Measurements from ENCODE around the gene SVOPL.

The SVOPL gene

GRCh38 chr7:138658889-138659288, 42.3 kb downstream of the SVOPL start:
- no peak for TF ChIP-seq POLR2A (IDR thresholded peaks at IDR 0.05; ENCODE audit: low read depth, low read length)
- FAIRE-seq (no peak), DNase-seq (ENCODE audit: insufficient read length, low spot score) (no peak)

- no peak for DNase-seq (ENCODE audit: insufficient read length, low spot score)
- TF ChIP-seq POLR2A (IDR thresholded peaks at IDR 0.05; ENCODE audit: low read depth, low read length): no peak
- FAIRE-seq: no peak
Measured at GRCh38 chr7:138657854-138658386, 43.2 kb downstream of the SVOPL start.

GRCh38 chr7:138656952-138657351, 44.2 kb downstream of the SVOPL start:
- DNase-seq (ENCODE audit: insufficient read length, low spot score) (no peak), FAIRE-seq (no peak)
- TF ChIP-seq POLR2A (IDR thresholded peaks at IDR 0.05; ENCODE audit: low read depth, low read length): no peak

GRCh38 chr7:138654616-138655015, 46.5 kb downstream of the SVOPL start:
- no peak for FAIRE-seq
- no peak for TF ChIP-seq POLR2A (IDR thresholded peaks at IDR 0.05; ENCODE audit: low read depth, low read length)
- DNase-seq (ENCODE audit: insufficient read length, low spot score): no peak

GRCh38 chr7:138649506-138649905, 51.7 kb downstream of the SVOPL start:
- no peak for FAIRE-seq
- TF ChIP-seq POLR2A (IDR thresholded peaks at IDR 0.05; ENCODE audit: low read depth, low read length): no peak

GRCh38 chr7:138645284-138645683, 55.9 kb downstream of the SVOPL start:
- DNase-seq (ENCODE audit: insufficient read length, low spot score): no peak
- FAIRE-seq: no peak
- no peak for TF ChIP-seq POLR2A (IDR thresholded peaks at IDR 0.05; ENCODE audit: low read depth, low read length)

More at GRCh38 chr7:138649506-138649905, 51.7 kb downstream of the SVOPL start:
- no peak for DNase-seq (ENCODE audit: insufficient read length, low spot score)

GRCh38 chr7:138632826-138633602, 68.1 kb downstream of the SVOPL start:
- no peak for FAIRE-seq
- no peak for DNase-seq (ENCODE audit: insufficient read length, low spot score)
- TF ChIP-seq POLR2A (IDR thresholded peaks at IDR 0.05; ENCODE audit: low read depth, low read length): no peak

- no peak for DNase-seq (ENCODE audit: insufficient read length, low spot score)
- no peak for FAIRE-seq
- no peak for TF ChIP-seq POLR2A (IDR thresholded peaks at IDR 0.05; ENCODE audit: low read depth, low read length)
Measured at GRCh38 chr7:138632384-138632783, 68.8 kb downstream of the SVOPL start.

- FAIRE-seq (no peak), DNase-seq (ENCODE audit: insufficient read length, low spot score) (no peak)
- TF ChIP-seq POLR2A (IDR thresholded peaks at IDR 0.05; ENCODE audit: low read depth, low read length): no peak
Measured at GRCh38 chr7:138630059-138630610, 71.0 kb downstream of the SVOPL start.

- FAIRE-seq (no peak), DNase-seq (ENCODE audit: insufficient read length, low spot score) (no peak)
- no peak for TF ChIP-seq POLR2A (IDR thresholded peaks at IDR 0.05; ENCODE audit: low read depth, low read length)
Measured at GRCh38 chr7:138627361-138627760, 73.8 kb downstream of the SVOPL start.

- no peak for TF ChIP-seq POLR2A (IDR thresholded peaks at IDR 0.05; ENCODE audit: low read depth, low read length)
- no peak for DNase-seq (ENCODE audit: insufficient read length, low spot score)
- FAIRE-seq: no peak
Measured at GRCh38 chr7:138626846-138627245, 74.3 kb downstream of the SVOPL start.

- no peak for TF ChIP-seq POLR2A (IDR thresholded peaks at IDR 0.05; ENCODE audit: low read depth, low read length)
- FAIRE-seq (no peak), DNase-seq (ENCODE audit: insufficient read length, low spot score) (no peak)
Measured at GRCh38 chr7:138625849-138626230, 75.3 kb downstream of the SVOPL start.

- no peak for TF ChIP-seq POLR2A (IDR thresholded peaks at IDR 0.05; ENCODE audit: low read depth, low read length)
- DNase-seq (ENCODE audit: insufficient read length, low spot score): no peak
- FAIRE-seq: no peak
Measured at GRCh38 chr7:138625084-138625848, 75.9 kb downstream of the SVOPL start.

GRCh38 chr7:138622841-138623240, 78.3 kb downstream of the SVOPL start:
- TF ChIP-seq POLR2A (IDR thresholded peaks at IDR 0.05; ENCODE audit: low read depth, low read length): no peak
- no peak for FAIRE-seq
- DNase-seq (ENCODE audit: insufficient read length, low spot score): no peak

Data from H54 (cell line).